ENCODE measurements around the gene PDGFC.

GRCh38 chr4:156952078-156952759 is 19.4 kb downstream of the PDGFC start:
- TF ChIP-seq CTCF (IDR thresholded peaks at IDR 0.05; ENCODE audit: low read length): no peak
- TF ChIP-seq EZH2phosphoT487 (IDR thresholded peaks at IDR 0.05; ENCODE audit: low read length): no peak

Data from MM.1S (cell line).